Stimulated activated CD8-positive, alpha-beta memory T cell treated with anti-CD3 and anti-CD28 coated beads, Interleukin-7, amount 100 ng/mL, for 4 hours (primary cell): ENCODE data around the gene TMEM259.

Experiments
- DNase-seq, 2 donors: peaks; one replicate each; pipeline ENCODE4 v3.0.0-alpha.2; 2020; ENCODE audit warnings: low read depth in 2 of 2

TMEM259 gene

DNA sequence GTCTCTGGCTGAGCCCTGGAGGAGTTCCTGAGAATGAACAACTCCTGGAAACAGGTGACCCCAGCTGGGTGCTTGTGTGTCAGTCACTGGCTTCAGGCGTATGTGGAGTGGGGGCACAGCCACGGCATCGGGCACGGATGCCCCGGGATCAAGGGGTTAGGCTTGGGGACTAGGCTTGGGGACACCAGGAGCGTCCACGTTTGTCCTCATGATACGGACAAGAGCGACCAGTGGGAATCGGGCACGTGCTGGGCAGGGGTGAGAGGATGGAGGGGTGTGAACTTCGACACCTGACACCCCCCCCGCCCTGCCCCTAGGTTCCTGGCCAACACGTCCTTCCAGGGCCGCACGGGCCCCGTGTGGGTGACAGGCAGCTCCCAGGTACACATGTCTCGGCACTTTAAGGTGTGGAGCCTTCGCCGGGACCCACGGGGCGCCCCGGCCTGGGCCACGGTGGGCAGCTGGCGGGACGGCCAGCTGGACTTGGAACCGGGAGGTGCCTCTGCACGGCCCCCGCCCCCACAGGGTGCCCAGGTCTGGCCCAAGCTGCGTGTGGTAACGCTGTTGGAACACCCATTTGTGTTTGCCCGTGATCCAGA is 16.6 kb downstream of the TMEM259 start:
- no peak for DNase-seq

DNA sequence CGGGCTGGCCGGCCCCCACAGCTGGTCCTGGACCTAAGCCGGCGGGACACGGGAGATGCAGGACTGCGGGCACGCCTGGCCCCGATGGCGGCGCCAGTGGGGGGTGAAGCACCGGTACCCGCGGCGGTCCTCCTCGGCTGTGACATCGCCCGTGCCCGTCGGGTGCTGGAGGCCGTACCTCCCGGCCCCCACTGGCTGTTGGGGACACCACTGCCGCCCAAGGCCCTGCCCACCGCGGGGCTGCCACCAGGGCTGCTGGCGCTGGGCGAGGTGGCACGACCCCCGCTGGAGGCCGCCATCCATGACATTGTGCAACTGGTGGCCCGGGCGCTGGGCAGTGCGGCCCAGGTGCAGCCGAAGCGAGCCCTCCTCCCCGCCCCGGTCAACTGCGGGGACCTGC is 17.6 kb downstream of the TMEM259 start:
- no peak for DNase-seq

GRCh38 chr19:1002600-1002999 is 18.3 kb downstream of the TMEM259 start:
- DNase-seq = no peak

- peak; percentile 26 to 50 for DNase-seq
These were observed 19.3 kb downstream of the TMEM259 start for GRCh38 chr19:1001538-1002166.

DNA sequence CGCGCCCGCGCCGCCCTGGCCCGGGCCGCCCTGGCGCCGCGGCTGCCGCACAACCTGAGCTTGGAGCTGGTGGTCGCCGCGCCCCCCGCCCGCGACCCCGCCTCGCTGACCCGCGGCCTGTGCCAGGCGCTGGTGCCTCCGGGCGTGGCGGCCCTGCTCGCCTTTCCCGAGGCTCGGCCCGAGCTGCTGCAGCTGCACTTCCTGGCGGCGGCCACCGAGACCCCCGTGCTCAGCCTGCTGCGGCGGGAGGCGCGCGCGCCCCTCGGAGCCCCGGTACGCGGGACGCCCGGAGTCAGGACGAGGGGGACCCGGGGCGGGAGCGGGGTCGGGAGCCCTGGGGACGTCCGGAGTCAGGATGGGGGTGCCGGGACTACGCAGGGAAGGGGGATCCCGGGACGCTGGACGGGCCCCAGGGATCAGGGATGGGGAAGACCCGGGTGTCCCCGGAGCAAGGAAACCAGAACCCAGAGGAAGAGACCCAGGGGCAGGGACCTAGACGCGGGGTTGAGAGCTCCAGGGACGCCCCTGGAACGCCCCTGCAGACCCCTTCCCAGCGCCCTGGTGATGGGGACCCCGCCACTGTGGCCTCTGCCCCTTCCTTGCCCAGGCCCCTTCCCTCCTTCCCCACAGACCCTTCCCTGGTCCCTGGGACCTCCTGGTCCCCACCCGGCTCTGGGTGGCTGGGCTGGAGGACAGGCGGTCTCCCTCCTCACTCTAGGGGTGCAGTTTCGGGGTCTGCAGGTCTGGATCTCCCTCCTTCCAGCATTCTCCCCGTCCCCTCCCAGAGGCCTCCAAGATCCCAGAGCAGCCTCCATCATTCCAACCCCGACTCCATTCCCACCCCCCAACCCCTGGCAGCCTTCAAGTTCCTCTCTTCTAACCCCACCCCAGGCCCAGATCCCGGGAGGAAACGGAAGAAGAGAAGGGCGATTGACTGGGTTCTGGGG is 20.1 kb downstream of the TMEM259 start:
- no peak for DNase-seq

DNA sequence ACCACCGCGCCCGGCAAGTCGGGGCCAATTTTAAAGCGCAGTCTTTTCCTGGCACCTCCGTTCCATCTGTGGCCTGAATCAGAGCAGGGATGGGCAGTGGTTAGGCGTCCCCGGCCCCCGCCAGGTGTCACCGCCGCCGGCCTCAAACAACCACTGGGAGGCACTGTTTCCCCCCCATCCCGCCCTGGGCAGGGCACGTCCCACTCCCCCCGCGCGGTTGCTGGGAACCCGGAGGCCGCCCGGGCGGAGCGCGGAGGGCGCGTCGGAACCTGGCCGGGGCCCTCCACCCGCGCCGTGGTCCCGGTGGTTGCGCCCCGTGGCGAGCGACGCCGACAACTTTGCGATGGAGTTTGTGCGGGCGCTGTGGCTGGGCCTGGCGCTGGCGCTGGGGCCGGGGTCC is 20.8 kb downstream of the TMEM259 start, which contains the start of gene GRIN3B:
GRIN3B (plus strand) TSS at position 325 of the 400 bp plus-strand sequence; CDS start at position 344, 19 bp downstream.
- DNase-seq = peak; percentile 35 to 47

- DNase-seq = no peak
These were observed 21.6 kb downstream of the TMEM259 start for GRCh38 chr19:999379-999719.

DNA sequence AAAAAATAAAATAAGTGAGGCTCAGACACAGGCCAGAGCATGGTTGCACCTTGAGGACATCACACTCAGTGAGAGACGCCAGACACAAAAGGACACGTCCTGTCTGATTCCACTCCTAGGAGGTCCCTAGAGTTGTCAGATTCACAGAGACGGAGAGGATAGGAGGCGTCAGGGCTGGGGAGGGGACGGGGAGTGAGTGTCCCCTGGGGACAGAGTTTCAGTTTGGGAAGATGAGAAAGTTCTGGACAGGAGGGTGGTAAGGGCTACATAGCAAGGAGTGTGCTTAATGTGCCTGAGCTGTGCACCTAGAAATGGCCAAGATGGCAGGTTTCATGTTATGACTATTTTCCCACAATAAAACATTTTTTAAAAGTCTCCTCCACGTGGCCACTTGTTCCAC is 22.9 kb downstream of the TMEM259 start:
- no peak for DNase-seq

GRCh38 chr19:996051-996838 is 24.7 kb downstream of the TMEM259 start:
- peak; percentile 42 to 74 for DNase-seq

GRCh38 chr19:995051-995827 is 25.7 kb downstream of the TMEM259 start:
- DNase-seq = no peak

DNA sequence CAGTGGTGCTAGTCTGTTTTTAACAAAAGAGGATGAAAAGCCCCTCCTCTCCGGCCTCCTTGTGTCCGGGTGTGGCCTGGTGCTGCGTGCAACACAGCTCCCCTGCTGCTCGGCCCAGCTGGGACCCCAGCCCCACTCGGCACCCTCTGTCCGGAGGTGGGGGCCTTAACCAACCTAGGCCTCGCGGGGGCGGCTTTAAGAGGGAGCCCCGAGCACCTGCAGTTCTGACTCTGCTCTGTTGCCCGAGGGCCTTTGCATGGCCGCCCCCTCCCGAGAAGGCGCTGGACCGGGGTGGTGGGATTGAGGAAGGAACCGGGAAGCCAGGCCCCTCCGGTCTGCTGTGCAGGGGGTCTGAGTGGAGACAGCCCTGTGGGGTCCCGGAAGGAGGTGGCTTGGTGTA is 26.4 kb downstream of the TMEM259 start:
- DNase-seq = no peak

DNA sequence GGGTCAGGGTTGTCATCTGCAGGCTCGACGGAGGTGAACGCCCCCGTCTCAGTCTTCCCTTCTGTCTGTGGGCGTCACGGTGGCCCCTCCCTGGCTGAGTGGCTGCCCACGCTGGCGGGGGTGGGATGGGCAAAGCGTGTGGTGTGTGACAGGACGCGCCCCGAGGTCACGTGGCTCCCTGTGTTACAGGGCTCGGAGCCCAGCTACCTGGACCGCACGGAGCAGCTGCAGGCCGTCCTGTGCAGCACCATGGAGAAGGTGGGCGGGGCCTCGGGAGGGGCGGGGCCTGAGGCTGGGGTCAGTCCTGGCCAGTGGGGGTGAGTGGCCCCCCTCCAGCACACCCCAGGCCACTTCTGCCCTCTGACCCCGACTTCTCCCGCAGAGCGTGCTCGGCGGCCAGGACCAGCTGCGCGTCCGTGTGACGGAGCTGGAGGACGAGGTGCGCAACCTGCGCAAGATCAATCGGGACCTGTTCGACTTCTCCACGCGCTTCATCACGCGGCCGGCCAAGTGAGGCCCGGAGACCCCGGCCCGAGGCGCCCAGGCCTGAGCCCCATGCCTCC is 27.0 kb downstream of the TMEM259 start:
- DNase-seq = no peak

- DNase-seq = no peak
These were observed 27.5 kb downstream of the TMEM259 start for GRCh38 chr19:993361-993830.

GRCh38 chr19:992670-993055 is 28.3 kb downstream of the TMEM259 start:
- no peak for DNase-seq

DNA sequence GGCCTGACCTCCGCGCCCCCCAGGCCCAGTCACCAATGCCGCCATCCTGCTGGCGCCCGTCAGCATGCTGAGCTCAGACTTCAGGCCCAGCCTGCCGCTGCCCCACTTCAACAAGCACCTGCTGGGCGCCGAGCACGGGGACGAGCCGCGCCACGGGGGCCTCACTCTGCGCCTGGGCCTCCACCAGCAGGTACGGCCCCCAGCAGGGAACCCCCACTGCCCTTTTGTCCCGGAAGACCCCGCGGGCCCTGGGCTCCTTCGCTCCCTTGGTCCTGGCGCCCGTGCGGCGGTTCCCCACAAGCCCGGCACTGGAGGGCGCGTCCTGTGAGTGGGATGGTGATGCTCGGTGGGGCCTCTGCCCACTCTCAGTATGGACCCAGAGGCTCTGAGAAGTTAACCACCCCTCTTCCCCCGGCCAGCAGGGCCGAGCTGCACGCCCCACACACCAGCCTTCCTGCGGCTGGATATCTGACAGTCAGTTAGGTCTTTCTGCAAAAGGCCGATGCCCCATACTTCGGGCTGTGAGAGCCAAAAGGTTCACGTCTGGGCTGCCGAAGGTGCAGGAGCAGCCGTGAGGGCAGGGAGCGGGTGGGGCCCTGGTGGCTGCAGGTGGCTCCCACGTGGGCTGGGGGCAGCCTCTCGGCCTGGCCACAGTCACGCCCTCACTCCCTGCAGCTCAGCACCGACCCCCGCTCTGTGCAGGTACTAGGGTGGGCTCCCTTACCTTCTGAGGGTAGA is 28.8 kb downstream of the TMEM259 start:
- no peak for DNase-seq

- DNase-seq = peak; percentile 27 to 29
These were observed 29.6 kb downstream of the TMEM259 start for GRCh38 chr19:991174-991931.

- no peak for DNase-seq
These were observed 30.2 kb downstream of the TMEM259 start for GRCh38 chr19:990746-991145.

DNA sequence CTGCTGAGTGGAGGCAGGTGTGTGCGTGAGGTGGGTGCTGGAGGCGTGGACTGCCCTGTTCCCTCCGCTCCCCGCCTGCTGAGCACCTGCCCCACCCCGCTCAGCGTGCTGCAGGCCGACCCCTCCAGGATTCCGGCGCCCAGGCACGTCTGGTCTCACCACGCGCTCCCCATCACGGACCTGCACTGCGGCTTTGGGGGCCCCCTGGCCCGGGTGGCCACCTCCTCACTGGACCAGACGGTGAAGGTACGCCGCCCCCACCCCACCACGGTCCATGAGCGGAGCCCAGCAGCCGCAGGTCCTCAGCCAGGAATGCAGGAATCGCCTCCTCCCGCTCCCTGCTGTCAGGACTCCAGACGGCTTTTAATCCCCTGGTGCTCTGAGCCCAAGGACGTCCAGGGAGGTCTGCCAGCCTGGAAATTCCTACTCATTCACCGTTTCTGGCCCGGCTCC is 30.8 kb downstream of the TMEM259 start:
- no peak for DNase-seq
